ENCODE measurements around the gene TRIM52. TPM values are rescaled to one million over a fixed set of nuclear protein-coding genes. Genes with fewer than 3 reads are reported as not detected.

The TRIM52 gene
- total RNA-seq, 1 experiment from 2014 or later = 5.7 TPM

DNA sequence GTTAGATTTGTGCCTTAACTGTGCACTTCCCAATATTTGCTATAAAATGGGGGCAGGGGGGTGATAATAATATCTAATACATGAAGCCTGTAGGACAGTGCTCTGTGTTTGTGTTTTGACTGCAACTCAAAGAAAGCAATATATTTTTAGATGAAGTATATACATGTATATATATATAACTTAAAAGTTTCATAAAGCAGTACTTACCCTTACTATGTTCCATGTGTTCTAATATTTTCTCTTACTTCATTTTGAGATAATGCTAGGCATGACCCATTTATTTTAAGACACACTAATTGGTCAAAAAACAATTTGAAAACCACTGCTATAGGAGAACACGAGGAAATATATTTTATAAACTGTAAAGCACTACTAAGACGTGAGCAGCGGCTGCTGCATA lies 2.4 kb downstream of the TRIM52 start:
- no peak for DNase-seq (ENCODE audit: low read depth)

DNA sequence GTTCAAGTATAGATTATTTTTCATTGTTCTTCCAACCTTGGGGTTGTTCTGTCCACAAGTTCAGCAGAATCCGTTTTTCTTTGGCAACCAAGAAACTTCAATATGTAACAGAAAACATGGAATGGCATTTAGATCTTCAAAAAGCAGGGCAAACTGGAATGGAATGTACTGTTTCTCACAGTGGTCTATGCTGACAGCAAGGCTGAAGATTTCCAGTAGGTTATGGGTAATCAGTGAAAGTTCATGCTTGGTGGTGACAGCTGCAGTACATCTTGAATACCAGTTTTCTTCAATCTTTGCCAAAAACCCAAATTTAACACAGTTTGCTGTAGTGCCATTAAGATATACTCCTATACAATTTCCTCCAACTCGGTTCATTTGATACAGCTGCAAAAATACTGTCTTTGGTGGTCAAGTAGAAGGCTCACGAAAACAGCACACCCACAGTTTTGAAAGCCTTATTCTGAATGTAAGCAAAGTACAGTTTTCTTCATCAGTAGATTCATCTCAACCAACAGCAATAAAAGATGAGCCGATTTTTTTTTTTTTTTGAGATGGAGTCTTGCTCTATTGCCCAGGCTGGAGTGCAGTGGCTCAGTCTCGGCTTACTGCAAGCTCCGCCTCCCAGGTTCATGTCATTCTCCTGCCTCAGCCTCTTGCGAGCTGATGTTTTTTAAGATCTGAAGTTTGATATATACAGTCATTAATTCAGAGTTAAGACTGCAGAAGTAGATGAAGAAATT lies 4.9 kb downstream of the TRIM52 start:
- DNase-seq (ENCODE audit: low read depth) = peak; percentile 69

DNA sequence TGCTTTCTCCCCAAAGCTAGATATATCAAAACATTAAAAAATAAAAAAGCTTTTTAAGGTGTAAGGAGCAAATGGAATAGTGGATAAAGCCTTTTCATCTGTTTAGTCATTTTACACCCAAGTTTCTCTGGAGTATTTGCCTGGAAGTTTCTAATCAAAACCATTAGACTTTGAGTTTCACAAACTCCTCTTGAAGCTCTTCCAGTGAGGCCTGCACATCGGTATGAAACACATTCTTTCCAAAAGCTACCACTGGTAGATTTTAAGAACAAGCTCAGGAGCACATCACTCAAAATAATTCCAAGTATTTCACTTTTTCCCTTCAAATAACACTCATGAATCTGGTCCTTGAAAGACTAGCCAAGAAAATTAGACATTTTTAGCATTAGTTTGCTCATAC lies 5.7 kb downstream of the TRIM52 start:
- no peak for DNase-seq (ENCODE audit: low read depth)

DNA sequence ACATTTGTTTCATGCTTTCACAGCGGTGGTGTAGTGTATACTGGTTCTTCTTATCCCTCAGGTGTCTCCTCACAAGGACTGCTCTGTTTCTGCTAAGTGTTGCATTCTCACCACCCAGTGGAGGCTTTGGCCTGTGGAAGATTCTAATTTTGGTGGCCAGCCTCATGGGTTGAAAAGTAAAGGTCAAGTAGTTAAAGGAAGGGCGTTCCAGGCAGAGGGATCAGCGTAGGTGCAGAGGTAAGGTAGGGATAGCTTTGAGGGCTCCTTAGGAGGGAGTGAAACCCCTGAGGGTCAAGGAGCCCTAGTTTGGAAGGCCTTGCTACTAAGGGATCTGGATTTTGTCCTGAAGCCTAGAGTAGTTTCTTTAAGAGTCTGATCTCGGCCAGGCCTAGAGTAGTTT lies 12.7 kb downstream of the TRIM52 start:
- no peak for DNase-seq (ENCODE audit: low read depth)

DNA sequence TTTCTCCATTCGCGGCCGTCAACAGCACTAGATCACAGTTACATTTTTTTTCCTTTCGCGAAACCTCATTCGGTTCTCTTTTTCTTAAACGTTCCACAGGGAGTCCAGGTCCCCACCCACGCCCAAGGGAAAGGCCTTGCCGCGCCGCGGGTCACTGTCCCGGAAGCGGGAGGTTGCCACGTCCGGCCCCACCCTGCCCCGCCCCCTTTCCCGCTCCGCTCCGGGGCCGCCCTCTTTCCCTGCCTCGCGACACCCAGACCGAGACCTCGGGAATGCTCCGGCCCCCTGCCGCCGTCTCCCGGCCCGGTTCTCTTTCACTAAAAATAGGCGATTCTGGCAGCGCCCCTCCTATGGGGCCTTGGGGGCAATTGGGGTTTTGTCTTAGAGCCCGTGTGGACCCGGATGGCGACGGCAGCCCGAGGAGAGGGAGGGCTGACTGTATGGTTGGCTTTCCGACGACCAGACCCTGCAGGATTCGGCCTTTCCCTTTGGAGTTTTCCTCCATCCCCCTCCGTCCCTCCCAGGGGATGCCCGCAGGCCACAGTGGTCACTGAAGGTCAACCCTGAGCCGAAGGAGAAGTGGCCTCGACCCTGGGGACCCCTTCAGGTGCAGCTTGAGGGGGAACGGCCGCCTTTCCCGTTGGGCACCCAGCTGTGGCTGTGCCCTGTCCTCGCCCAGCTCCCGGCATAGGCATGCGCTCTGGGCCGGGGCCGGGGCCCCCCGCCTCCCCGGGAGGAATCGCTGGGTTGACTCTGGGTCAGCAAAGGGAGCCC lies 14.5 kb downstream of the TRIM52 start:
- peak; percentile 80 for DNase-seq (ENCODE audit: low read depth)

DNA sequence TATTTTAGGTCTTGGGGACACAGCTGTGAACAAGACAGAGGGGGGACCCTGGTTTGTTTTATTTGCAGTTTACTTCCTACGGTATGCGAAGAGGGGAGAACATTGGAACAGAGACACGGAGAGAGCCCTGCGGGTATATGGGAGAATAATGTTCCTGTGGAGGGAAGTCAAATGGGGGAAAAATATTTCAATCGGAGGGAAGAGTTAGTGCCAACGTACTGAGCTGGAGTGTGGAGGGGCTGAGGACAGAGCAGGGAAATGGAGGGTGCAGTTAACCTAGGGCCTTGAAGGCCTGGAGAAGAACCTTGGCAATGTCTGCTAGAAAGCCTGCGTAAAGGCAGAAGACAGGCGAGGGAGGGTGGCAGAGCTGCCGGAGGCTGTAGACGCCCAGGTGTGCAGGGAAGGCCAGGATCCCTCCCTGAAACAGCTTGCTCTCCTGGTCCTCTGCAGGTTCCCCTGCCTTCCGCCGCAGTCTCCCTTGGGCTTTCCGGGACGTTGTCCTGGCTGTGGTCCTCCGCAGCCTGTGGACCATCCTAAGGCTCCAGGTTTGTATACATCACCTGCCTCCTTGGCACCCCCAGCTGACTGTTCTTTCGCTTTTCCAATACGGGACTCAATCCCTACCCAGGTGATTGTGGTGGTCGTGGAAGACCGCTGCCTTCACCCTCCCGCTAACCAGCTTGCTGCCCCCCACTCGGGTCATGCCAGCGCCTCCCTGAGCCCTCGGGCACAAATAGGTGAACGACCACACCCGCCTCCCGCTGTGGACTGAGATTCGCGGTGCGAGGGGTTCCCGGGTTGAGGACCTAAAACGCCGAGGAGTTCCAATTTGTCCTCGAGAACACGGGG lies 15.3 kb downstream of the TRIM52 start:
- DNase-seq (ENCODE audit: low read depth) = no peak

DNA sequence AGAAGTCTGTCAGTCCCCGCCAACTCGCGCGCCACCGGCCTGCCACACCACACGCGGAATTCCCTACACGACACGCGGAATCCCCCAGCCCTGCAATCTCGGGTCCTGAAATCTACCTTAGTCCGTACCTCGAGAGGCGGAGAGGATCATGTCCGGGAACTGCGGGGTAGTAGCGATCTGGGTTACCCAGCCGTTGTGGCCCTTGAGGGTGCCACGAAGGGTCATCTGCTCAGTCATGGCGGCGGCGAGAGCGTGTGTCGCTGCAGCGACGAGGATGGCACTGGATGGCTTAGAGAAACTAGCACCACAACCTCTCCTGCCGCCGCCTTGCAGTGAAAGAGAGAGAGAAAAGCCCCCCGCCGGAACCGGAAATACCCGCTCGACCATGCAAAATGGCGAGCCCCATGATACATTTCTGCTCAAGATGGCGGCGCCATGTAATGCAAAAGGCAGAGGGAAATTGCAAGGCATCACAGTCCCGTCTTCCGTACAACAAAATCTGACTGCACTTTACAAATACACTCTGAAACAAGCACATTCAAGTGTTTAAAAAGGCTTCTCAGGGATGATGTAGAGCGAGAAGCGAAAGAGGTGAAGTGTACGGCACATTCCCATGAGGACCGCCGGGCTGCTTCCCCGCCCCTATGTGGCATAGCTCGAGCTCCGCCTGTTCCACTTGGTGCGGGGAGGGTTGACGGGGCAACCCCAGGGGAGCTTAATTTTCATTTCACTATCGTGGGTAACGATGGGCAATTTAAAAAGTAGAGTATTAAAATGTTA lies 17.2 kb downstream of the TRIM52 start, which contains the start of gene RACK1:
RACK1 (minus strand) TSS at position 343 of the 780 bp plus-strand sequence; CDS start at position 237, 106 bp downstream.
- DNase-seq (ENCODE audit: low read depth) = peak; percentile 91

DNA sequence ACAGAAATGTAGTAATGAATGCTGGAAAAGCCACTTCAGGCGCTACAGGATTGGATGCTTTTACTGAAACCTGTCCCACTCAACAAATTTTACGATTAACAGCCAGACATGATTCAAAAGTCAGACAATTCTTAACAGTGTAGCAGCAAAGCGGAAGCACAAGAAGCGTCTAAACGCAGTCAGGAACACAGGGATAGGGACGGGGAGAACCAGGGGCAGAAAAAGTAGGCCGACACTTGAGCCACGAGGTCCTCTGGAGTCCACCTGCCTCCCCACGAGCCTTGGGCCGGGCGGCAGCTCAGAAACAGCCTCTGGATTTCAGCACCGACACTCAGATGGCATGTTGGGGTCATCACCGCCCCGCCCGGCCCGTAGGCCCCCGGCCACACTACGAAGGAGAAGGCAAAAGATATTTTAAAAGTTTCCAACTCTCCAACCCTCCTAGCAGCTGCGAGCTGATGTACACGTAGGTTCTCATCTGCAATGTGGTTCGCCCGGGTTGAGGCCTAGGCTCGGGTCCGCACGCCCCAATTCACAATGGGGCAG lies 17.9 kb downstream of the TRIM52 start:
- peak; percentile 19 for DNase-seq (ENCODE audit: low read depth)

DNA sequence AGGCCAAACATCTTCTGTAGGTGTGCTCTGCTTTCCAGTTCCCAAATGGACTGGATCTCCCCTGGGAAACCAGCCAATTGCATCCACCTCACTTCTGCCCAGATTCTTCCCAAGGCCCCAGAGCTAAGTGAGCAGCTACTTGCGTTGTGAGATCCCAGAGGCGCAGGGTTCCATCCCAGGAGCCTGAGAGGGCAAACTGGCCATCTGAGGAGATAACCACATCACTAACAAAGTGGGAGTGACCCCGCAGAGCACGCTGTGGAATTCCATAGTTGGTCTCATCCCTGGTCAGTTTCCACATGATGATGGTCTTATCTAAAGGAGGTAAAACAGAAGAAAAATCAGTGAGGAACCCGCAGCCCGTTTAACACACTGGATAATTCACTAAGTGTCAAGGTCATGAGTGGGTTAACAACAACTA lies 18.9 kb downstream of the TRIM52 start:
- no peak for DNase-seq (ENCODE audit: low read depth)

DNA sequence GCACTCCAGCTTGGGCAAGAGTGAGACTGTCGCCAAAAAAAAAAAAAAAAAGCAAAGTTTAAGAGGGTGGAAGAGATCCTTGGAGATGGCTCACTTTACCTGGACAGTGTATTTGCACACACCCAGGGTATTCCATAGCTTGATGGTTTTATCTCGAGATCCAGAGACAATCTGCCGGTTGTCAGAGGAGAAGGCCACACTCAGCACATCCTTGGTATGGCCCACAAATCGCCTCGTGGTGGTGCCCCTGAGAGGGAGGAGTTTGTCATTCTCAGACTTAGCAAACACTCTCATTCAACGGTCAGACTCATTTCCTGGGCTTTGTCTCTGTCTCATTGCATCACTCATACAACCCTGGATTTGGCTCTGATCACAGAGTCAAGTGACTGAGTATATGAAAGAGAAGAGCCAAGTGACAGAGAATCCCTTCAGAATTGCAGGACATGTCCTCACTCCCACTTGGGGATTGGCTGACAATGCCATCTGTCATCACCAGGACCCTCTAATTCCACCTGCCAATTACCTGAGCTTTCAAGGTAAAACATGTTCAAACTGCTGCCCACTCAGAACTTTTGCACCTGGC lies 19.5 kb downstream of the TRIM52 start:
- DNase-seq (ENCODE audit: low read depth) = peak; percentile 83

DNA sequence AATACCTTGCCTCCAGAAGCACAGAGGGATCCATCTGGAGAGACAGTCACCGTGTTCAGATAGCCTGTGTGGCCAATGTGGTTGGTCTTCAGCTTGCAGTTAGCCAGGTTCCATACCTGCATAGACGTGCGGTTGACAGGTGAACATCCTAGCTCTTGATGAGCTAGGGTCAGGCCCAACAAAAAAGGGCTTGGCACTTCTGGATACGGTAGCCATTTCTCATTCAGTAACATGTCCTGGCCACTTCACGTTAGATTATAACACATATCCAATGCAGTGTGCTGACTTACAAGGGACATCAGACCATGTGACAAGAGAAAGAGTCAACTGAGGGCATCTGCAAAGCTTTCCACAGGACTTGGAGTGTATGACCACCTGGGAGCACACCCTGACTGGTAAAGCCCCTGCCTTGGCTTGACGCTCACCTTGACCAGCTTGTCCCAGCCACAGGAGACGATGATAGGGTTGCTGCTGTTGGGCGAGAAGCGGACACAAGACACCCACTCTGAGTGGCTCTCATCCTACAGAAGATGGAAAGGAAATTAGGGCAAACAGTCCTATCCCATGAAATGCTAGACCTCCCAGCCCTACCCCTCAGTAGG lies 21.8 kb downstream of the TRIM52 start:
- DNase-seq (ENCODE audit: low read depth) = no peak

DNA sequence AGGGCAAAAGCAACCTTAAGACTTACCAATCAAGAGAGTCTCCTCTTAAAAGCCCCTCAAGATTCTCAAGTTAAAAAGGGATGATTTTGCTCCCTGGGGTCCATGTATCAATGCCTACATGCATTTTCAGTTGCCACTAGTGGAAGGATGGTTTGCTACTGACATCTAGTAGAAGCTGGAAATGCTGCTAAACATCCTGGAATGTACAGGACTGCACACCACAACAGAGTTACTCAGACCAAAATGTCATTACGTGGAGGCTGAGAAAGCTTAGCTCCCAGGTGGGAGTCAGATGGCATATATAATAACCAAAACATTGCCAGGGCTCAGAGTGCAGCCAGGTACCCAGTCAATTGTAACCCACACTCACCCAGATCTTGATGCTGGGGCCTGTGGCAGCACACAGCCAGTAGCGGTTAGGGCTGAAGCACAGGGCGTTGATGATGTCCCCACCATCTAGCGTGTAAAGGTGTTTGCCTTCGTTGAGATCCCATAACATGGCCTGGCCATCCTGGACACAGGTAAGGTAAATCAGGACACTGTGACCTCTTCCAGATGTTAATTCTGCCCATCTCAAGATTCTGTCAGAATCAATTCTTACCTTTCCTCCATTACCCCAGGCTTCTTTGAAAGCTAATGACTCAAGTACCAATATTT lies 23.1 kb downstream of the TRIM52 start:
- no peak for DNase-seq (ENCODE audit: low read depth)

DNA sequence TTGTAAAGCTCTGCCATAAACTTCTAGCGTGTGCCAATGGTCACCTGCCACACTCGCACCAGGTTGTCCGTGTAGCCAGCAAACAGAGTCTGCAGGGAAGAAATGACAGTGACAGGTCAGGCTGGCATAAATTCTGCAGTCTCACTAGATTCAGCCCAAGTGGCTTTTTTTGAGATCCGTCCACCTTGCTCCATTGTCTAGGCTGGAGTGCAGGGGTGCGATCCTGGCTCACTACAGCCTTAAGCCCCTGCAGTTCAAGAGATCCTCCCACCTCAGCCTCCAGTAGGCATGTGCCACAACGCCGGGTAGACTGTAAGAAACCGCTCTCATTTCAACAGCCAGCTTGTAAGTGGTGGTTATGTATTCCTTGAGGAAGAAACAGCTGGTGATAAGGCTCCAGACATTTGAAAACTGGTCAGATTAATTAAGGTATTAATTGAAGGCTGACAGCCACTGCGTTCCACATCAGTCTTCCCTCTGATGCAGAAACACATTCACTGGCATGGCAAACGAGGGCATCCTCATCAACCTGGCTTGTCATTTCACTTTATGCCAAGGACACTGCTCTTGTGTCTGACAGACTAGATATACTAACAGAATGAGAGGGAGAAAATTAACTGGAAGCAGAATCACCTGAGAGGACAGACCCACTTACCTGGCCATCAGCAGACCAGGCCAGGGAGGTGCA lies 23.8 kb downstream of the TRIM52 start:
- no peak for DNase-seq (ENCODE audit: low read depth)

DNA sequence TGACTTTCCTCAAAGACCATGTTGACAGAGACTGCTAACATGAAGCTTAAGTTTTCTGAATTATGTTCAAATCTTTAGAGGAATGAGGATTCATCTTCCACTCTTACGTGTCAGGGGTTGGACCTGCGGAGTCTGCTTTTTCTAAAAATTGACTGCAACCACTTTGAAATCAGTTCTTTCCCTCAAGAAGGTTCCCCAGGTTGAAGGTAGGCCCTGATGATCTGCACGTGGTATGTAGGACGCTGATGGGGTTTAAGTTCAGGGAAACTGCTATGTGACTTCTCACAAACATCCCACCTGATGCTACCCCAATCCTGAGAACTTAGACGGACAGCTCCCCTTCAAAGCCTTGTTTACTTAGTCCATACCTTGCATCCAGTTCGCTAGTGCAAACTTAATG lies 24.5 kb downstream of the TRIM52 start:
- DNase-seq (ENCODE audit: low read depth) = no peak

DNA sequence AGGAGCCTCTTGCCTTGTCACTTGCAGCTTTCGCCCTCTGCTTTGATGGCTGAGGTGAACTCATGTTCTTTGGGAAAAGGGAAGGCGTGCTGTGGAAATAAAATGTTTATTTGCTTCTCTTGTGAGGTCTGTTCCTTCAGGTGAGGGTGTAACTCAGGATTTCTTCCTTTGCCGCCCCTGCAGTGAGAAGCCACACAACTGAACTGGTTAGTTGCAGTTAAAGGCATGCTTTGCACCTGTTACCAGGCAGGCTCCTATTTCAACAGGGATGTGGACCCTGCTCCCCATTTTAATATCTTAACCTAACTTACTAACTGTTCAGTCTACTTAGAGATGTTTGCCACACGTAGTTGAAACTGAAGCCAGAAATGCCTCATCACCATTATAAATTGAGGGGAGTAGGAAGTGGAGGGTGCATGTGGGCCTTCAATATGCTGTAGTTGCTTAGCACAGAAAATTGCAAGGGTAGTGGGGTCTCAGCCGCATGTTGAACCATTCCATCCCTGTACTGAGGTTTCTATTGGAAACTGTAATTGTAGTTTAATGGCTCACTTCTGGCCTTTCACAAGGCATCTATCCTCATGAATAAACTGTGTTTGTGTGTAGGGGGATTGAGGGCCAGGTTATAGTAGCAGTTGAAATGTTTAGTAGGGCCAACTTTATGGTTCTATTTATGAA lies 25.1 kb downstream of the TRIM52 start:
- no peak for DNase-seq (ENCODE audit: low read depth)

DNA sequence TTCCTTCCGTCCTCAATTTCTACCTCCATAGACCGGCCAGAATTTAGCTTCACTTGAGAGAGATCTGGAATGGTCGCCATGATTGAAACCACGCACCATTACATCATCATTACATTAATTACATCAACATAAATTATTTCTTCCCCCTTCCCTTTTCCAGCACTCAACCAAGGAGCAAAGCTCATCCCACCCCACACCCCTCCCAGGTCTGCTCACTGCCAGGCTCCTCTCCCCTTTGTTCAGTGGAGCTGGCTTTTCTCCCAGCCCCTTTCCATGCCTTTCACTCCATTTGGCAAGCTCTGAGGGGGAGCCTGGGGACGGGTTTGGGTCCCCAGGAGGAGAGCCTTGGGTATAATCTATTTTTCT lies 25.6 kb downstream of the TRIM52 start:
- DNase-seq (ENCODE audit: low read depth) = no peak

DNA sequence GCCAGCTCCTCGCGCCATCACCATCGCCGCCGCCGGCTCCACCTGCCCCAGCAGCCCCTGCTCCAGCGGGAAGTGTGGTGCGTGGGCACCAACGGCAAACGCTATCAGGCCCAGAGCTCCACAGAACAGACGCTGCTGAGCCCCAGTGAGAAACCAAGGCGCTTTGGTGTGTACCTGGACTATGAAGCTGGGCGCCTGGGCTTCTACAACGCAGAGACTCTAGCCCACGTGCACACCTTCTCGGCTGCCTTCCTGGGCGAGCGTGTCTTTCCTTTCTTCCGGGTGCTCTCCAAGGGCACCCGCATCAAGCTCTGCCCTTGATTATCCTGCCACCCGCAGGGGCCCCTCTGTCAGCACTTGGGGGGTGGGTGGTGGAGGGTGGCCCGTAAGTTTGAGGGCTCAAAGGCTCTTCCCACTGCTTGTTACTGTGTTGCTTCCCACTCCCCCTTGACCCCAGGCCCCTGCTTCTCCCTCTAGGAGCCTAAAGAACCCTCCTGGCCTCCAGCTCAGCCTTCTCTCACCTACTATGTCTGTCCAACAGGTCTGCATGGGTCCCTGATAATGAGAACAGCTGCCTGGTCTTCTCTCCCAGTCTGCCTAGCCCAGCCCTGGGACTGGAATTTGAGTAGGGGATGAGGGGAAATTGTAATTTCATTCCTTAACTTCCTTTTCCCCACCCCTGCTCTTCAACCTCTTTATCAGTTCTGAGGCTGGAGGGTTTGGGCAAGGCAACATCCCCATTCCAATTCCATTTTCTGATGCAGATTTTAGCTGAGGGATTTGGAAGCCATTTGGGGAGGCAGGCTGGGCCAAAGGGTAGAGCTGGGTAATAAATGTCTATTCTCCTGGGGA lies 26.3 kb downstream of the TRIM52 start:
- DNase-seq (ENCODE audit: low read depth) = no peak

Data from LHCN-M2 (cell line).